Measurements from ENCODE around the gene TEKT3. TPM values are rescaled to one million over a fixed set of nuclear protein-coding genes. Genes with fewer than 3 reads are reported as not detected.

TEKT3 gene
- total RNA-seq, 1 experiment from 2014 or later: not detected

DNA sequence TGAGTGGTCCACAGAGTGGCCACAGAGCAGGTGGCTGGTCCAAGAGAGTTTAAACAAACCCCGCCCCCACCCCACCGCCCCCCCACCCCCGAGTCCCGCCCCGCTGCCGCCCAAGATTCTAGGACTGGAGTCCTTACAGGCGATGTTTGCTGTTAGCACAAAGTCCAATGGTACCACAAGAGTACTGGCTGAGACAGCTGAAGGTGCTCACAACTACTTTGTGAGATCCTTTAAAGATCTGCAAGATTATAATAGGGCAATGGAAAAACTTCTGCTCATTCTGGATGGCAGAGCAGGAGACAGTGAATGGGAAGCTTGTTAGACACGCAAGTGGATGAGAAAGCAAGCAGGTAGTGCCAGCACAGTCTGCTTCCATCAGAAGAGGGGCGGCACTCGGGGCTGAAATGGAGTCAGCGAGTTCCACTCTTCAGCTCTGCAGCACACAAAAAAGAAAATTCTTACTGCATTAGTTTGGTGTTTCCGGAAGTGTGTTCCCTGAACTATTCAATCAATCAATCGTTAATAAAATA, 4.7 kb upstream of the TEKT3 start:
- ChIA-PET POLR2A (ENCODE audit: unreplicated experiment) (no interaction called here), CTCF (no interaction called here)
- DNase-seq: no peak
- intact Hi-C loops (cut with micrococcal nuclease; ENCODE audit: unreplicated experiment): no loop called here
- Histone ChIP-seq H3F3A (ENCODE audit: insufficient read depth, low read depth) (no peaks in the 10 kb centered on the region), H4K20me1 (ENCODE audit: insufficient read depth) (no peaks in the 10 kb centered on the region), H3K27ac (no peak overlapping the region), H3K9me2 (ENCODE audit: insufficient read depth) (no peaks in the 10 kb centered on the region), H3K36me3 (ENCODE audit: low read depth) (no peaks in the 10 kb centered on the region), H2AFZ (no peak overlapping the region), H3K9me3 (ENCODE audit: insufficient read depth, low read depth) (no peaks in the 10 kb centered on the region), H3K4me3 (no peak overlapping the region), H3K4me1 (replicated peaks; ENCODE audit: insufficient read depth) (no peaks in the 10 kb centered on the region), H3K79me2 (ENCODE audit: low read depth) (no peaks in the 10 kb centered on the region), H3K4me2 (no peak overlapping the region), H3K27me3 (ENCODE audit: insufficient read depth, low read depth) (peaks cover 55% of the 10 kb centered on the region)
- TF ChIP-seq EZH2 (IDR thresholded peaks at IDR 0.05; ENCODE audit: low read depth): no peak
- TF ChIP-seq, protein P1, sequence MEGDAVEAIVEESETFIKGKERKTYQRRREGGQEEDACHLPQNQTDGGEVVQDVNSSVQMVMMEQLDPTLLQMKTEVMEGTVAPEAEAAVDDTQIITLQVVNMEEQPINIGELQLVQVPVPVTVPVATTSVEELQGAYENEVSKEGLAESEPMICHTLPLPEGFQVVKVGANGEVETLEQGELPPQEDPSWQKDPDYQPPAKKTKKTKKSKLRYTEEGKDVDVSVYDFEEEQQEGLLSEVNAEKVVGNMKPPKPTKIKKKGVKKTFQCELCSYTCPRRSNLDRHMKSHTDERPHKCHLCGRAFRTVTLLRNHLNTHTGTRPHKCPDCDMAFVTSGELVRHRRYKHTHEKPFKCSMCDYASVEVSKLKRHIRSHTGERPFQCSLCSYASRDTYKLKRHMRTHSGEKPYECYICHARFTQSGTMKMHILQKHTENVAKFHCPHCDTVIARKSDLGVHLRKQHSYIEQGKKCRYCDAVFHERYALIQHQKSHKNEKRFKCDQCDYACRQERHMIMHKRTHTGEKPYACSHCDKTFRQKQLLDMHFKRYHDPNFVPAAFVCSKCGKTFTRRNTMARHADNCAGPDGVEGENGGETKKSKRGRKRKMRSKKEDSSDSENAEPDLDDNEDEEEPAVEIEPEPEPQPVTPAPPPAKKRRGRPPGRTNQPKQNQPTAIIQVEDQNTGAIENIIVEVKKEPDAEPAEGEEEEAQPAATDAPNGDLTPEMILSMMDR (conservative IDR thresholded peaks at IDR 0.05): no peak
- BruUV-seq (replicated peaks): no TSS peak

DNA sequence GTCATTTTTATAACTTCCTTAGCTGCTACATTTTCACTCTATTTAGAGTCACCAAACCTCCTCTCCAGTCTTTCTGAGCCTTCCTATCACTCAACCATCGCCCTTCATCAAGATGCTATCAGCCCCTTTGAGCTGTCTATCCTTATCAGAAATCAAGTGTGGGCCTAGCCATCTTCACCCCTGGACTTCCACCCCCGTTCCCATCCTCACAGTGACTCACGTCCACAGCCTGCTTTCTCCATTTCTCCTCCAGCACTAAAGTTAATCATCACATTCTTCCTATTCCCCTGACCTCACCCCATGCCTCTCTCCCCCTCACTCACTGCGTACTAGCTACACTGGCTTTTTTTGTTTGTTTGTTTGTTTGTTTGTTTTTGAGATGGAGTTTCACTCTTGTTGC, 2.4 kb upstream of the TEKT3 start:
- CTCF ChIA-PET: no interaction called here
- POLR2A ChIA-PET (ENCODE audit: unreplicated experiment): no interaction called here
- H3K27me3 ChIP-seq (ENCODE audit: insufficient read depth, low read depth): peaks cover 57% of the 10 kb centered on the region
- intact Hi-C loops (cut with micrococcal nuclease; ENCODE audit: unreplicated experiment): no loop called here
- H2AFZ ChIP-seq: no peak overlapping the region
- H4K20me1 ChIP-seq (ENCODE audit: insufficient read depth): no peaks in the 10 kb centered on the region
- no peaks in the 10 kb centered on the region for H3K9me2 ChIP-seq (ENCODE audit: insufficient read depth)
- H3K4me1 ChIP-seq (replicated peaks; ENCODE audit: insufficient read depth): no peaks in the 10 kb centered on the region
- TF ChIP-seq, protein P1 (conservative IDR thresholded peaks at IDR 0.05): no peak
- no peak for TF ChIP-seq EZH2 (IDR thresholded peaks at IDR 0.05; ENCODE audit: low read depth)
- no peak overlapping the region for H3K4me2 ChIP-seq
- H3K36me3 ChIP-seq (ENCODE audit: low read depth): no peaks in the 10 kb centered on the region
- H3F3A ChIP-seq (ENCODE audit: insufficient read depth, low read depth): no peaks in the 10 kb centered on the region
- H3K27ac ChIP-seq: no peak overlapping the region
- DNase-seq: no peak
- H3K4me3 ChIP-seq: no peak overlapping the region
- no TSS peak for BruUV-seq (replicated peaks)
- H3K9me3 ChIP-seq (ENCODE audit: insufficient read depth, low read depth): no peaks in the 10 kb centered on the region
- no peaks in the 10 kb centered on the region for H3K79me2 ChIP-seq (ENCODE audit: low read depth)

DNA sequence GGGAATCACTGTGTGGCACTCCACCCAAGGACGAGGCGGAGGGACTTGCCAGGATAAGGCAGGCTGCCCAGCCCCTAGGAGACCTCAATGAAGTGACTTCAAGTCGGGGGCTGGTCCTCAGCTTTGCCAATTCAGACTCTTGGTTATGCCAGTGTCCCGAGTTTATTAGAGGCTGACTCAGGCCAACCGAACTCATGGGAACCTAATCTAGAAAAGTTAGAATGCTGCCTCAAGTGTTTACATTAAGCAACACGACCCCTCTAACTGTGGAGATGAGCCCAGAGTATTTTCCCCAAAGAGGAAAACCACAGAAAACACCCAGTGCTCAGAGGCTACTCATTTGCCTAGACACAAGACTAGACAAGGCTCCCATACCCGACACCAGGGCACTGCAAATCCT, 1.1 kb upstream of the TEKT3 start:
- Histone ChIP-seq H3K9me3 (ENCODE audit: insufficient read depth, low read depth) (no peaks in the 10 kb centered on the region), H3K27me3 (ENCODE audit: insufficient read depth, low read depth) (peaks cover 56% of the 10 kb centered on the region), H3K79me2 (ENCODE audit: low read depth) (no peaks in the 10 kb centered on the region), H3K4me1 (replicated peaks; ENCODE audit: insufficient read depth) (no peaks in the 10 kb centered on the region), H3K4me3 (no peak overlapping the region), H4K20me1 (ENCODE audit: insufficient read depth) (no peaks in the 10 kb centered on the region), H3K36me3 (ENCODE audit: low read depth) (no peaks in the 10 kb centered on the region), H3K9me2 (ENCODE audit: insufficient read depth) (no peaks in the 10 kb centered on the region), H3K27ac (no peak overlapping the region), H3F3A (ENCODE audit: insufficient read depth, low read depth) (no peaks in the 10 kb centered on the region), H3K4me2 (no peak overlapping the region), H2AFZ (no peak overlapping the region)
- ChIA-PET CTCF (no interaction called here), POLR2A (ENCODE audit: unreplicated experiment) (no interaction called here)
- BruUV-seq (replicated peaks): no TSS peak
- no peak for TF ChIP-seq EZH2 (IDR thresholded peaks at IDR 0.05; ENCODE audit: low read depth)
- TF ChIP-seq, protein P1 (conservative IDR thresholded peaks at IDR 0.05): no peak
- DNase-seq: no peak
- intact Hi-C loops (cut with micrococcal nuclease; ENCODE audit: unreplicated experiment): no loop called here
